NOMO-1 treated with DMSO at 0.1 percent for 48 hours (cell line): Measurements from ENCODE around the gene C2orf74.

Experiments used
- DNase-seq: peaks from one replicate; lab custom pipeline; 2025; ENCODE audit not compliant: unreplicated experiment; lab: John Stamatoyannopoulos, UW

C2orf74 gene

GRCh38 chr2:61210332-61210981 is 48.5 kb downstream of the C2orf74 start:
- DNase-seq = peak; percentile 68

GRCh38 chr2:61214171-61214570 is 52.2 kb downstream of the C2orf74 start:
- no peak for DNase-seq
